Loucy (cell line): ENCODE results near the gene CDC37L1.

ENCODE experiments used
- H2AFZ ChIP-seq: fragments of 200-600 bp; sonication (generic); 2 replicates; pipeline ENCODE4 v1.6.0; 2016; ENCODE audit warnings: antibody characterized with exemption, mild to moderate bottlenecking, low read length, moderate library complexity
- H3F3A ChIP-seq: fragments of 200-600 bp; 2 replicates; pipeline ENCODE4 v1.6.0; 2016; ENCODE audit warnings: antibody characterized with exemption, low read depth, mild to moderate bottlenecking
- H3K27me3 ChIP-seq: fragments of 200-600 bp; sonication (generic); 2 replicates; pipeline ENCODE4 v1.6.1; 2014; ENCODE audit warnings: low read length, mild to moderate bottlenecking; ENCODE audit not compliant: insufficient read depth, poor library complexity, severe bottlenecking
- H3K36me3 ChIP-seq: fragments of 200-600 bp; sonication (generic); 2 replicates; pipeline ENCODE4 v1.6.1; 2016; ENCODE audit warnings: low read length; ENCODE audit not compliant: insufficient read depth
- H3K4me1 ChIP-seq: fragments of 200-600 bp; sonication (generic); 2 replicates; pipeline ENCODE4 v1.5.1; 2014; ENCODE audit warnings: low read length, mild to moderate bottlenecking; ENCODE audit not compliant: insufficient read depth, poor library complexity, severe bottlenecking
- H3K4me2 ChIP-seq: fragments of 200-600 bp; sonication (generic); 2 replicates; pipeline ENCODE4 v1.6.0; 2014; ENCODE audit warnings: antibody characterized with exemption, low read length, low read depth, mild to moderate bottlenecking; ENCODE audit not compliant: poor library complexity, severe bottlenecking
- H3K4me3 ChIP-seq: fragments of 200-600 bp; sonication (generic); 2 replicates; pipeline ENCODE4 v1.5.1; 2014; ENCODE audit warnings: low read length, mild to moderate bottlenecking, mixed read lengths; ENCODE audit not compliant: poor library complexity, severe bottlenecking
- H3K79me2 ChIP-seq: fragments of 200-600 bp; sonication (generic); 2 replicates; pipeline ENCODE4 v1.6.1; 2014; ENCODE audit warnings: low read length; ENCODE audit not compliant: insufficient read depth
- H3K9ac ChIP-seq: fragments of 200-600 bp; sonication (generic); 2 replicates; pipeline ENCODE4 v1.6.0; 2014; ENCODE audit warnings: mild to moderate bottlenecking, low read depth, low read length, moderate library complexity; ENCODE audit not compliant: poor library complexity, severe bottlenecking
- H3K9me2 ChIP-seq: fragments of 200-600 bp; sonication (generic); replicated peaks from 2 replicates; pipeline ENCODE4 v1.6.1; 2016; ENCODE audit warnings: low read depth, low read length, mixed read lengths
- H3K9me3 ChIP-seq: fragments of 200-600 bp; sonication (generic); 2 replicates; pipeline ENCODE4 v1.6.1; 2014; ENCODE audit warnings: mild to moderate bottlenecking, antibody characterized with exemption, low read length, low read depth; ENCODE audit not compliant: insufficient read depth
- H4K20me1 ChIP-seq: fragments of 200-600 bp; sonication (generic); 2 replicates; pipeline ENCODE4 v1.6.0; 2014; ENCODE audit warnings: antibody characterized with exemption, low read length, mild to moderate bottlenecking; ENCODE audit not compliant: insufficient read depth, poor library complexity, severe bottlenecking
- CTCF ChIP-seq: fragments of 200-600 bp; sonication (generic); conservative IDR thresholded peaks from 2 replicates; pipeline ENCODE4 v1.5.1; 2014; ENCODE audit warnings: mild to moderate bottlenecking, antibody characterized with exemption, low read length
- EZH2phosphoT487 ChIP-seq: fragments of 200-600 bp; IDR thresholded peaks from 2 replicates; pipeline ENCODE4 v1.6.1; 2018; ENCODE audit warnings: antibody characterized with exemption, mild to moderate bottlenecking, moderate library complexity, borderline replicate concordance

The CDC37L1 gene

GRCh38 chr9:4701526-4701925 is 22.2 kb downstream of the CDC37L1 start:
- H4K20me1 ChIP-seq: no peaks in the 10 kb centered on the region
- H3K4me1 ChIP-seq: peaks cover 4% of the 10 kb centered on the region

GRCh38 chr9:4704129-4704528 is 24.8 kb downstream of the CDC37L1 start:
- H3K79me2 ChIP-seq: no peaks in the 10 kb centered on the region
- no peak overlapping the region for H3K4me3 ChIP-seq
- no peak for TF ChIP-seq EZH2phosphoT487
- TF ChIP-seq CTCF: no peak
- H2AFZ ChIP-seq: no peak overlapping the region
- H3K9ac ChIP-seq: no peak overlapping the region
- peaks cover 4% of the 10 kb centered on the region for H3K4me1 ChIP-seq
- no peaks in the 10 kb centered on the region for H3F3A ChIP-seq
- H3K36me3 ChIP-seq: peaks cover 68% of the 10 kb centered on the region
- no peaks in the 10 kb centered on the region for H3K27me3 ChIP-seq
- H4K20me1 ChIP-seq: no peaks in the 10 kb centered on the region
- H3K4me2 ChIP-seq: no peak overlapping the region
- H3K9me2 ChIP-seq: no peaks in the 10 kb centered on the region
- H3K9me3 ChIP-seq: no peaks in the 10 kb centered on the region

More at GRCh38 chr9:4701526-4701925, 22.2 kb downstream of the CDC37L1 start:
- H3K36me3 ChIP-seq: peaks cover 70% of the 10 kb centered on the region
- no peaks in the 10 kb centered on the region for H3F3A ChIP-seq
- no peaks in the 10 kb centered on the region for H3K9me2 ChIP-seq
- H3K9me3 ChIP-seq: no peaks in the 10 kb centered on the region
- TF ChIP-seq EZH2phosphoT487: no peak
- TF ChIP-seq CTCF: no peak
- no peak overlapping the region for H2AFZ ChIP-seq
- no peaks in the 10 kb centered on the region for H3K27me3 ChIP-seq
- no peaks in the 10 kb centered on the region for H3K79me2 ChIP-seq
- H3K4me2 ChIP-seq: no peak overlapping the region
- H3K4me3 ChIP-seq: no peak overlapping the region
- H3K9ac ChIP-seq: no peak overlapping the region

GRCh38 chr9:4706021-4706420 is 26.7 kb downstream of the CDC37L1 start:
- Histone ChIP-seq H3K79me2 (no peaks in the 10 kb centered on the region), H3K9ac (no peak overlapping the region), H3K4me3 (no peak overlapping the region), H3K9me2 (no peaks in the 10 kb centered on the region), H3K36me3 (peaks cover 61% of the 10 kb centered on the region), H3K4me1 (peaks cover 4% of the 10 kb centered on the region), H3K27me3 (no peaks in the 10 kb centered on the region), H2AFZ (no peak overlapping the region), H4K20me1 (no peaks in the 10 kb centered on the region), H3K4me2 (no peak overlapping the region), H3F3A (no peaks in the 10 kb centered on the region), H3K9me3 (no peaks in the 10 kb centered on the region)
- TF ChIP-seq CTCF (no peak), EZH2phosphoT487 (no peak)
